Raji (cell line): Measurements from ENCODE around the gene IFNG-AS1.

Source experiments
- POLR2A ChIP-seq: IDR thresholded peaks from 2 replicates; pipeline ENCODE4 v1.6.1; 2011; ENCODE audit warnings: low read depth, low read length, control low read depth; ENCODE audit not compliant: insufficient read depth

Gene IFNG-AS1

DNA sequence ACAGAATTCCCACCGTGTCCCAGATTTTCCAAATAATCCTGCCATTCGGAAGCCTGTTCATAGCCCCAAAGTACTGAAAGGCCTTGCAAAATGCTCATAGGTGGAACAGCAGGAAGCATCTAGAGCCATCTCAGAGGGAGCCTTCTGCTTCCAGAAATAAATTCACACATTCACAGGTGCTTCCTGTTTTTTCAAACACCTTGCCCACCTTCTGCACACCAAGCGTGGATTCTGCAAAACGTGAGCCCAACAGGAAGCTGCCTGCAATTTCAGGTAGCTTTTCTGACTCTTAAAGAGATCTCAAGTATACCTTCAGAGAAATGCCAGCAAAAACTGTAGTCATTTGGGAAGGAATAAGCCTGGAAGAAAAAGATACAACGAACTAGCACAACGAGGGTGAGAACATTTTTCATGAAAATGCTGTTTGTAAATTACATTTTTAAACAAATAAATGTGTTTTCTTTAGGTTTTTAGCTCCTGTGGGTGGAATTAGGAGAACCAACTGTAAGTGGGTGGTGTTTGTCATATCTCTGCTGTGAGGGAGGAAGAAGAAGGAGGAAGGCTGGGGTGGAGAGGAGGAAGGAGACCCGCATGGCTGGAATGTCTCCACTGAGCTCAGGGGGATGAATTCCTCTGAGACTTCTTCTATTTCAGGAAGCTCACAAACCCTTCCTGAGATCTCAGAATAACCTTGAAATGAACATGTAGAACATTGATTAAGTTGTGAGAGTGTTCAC lies at the start of gene IFNG-AS1:
Gene IFNG-AS1, plus strand, starts transcription at position 264 of the 737 bp plus-strand sequence.
- no peak for TF ChIP-seq POLR2A

- TF ChIP-seq POLR2A, result no peak
Measured at GRCh38 chr12:67939611-67940010, 49.6 kb upstream of the IFNG-AS1 start.

DNA sequence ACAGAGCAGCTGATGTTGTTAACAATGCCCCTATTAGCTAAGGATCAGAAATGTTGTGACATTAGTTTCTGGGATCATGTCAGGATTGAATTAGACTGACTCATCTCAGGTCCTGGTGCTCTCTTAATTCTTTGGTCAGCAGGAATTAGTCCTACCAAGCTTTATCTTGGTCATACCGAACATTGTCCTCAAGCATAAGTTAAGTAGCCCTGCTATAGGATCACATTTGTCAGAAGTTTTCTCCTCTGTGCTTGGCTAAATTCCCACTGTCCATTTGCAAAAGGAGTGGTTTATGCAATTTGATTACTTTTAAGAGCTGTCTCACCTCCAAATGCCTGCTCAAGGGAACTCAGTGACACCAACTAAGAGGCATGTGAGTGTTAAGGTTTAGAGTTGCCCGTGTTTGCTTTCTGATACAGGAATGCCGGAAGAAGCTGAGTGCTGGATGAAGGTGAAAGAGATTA lies 48.4 kb upstream of the IFNG-AS1 start:
- no peak for TF ChIP-seq POLR2A

- no peak for TF ChIP-seq POLR2A
Measured at GRCh38 chr12:67942724-67943123, 46.5 kb upstream of the IFNG-AS1 start.

- TF ChIP-seq POLR2A, result no peak
Measured at GRCh38 chr12:67943141-67943892, 45.9 kb upstream of the IFNG-AS1 start.

DNA sequence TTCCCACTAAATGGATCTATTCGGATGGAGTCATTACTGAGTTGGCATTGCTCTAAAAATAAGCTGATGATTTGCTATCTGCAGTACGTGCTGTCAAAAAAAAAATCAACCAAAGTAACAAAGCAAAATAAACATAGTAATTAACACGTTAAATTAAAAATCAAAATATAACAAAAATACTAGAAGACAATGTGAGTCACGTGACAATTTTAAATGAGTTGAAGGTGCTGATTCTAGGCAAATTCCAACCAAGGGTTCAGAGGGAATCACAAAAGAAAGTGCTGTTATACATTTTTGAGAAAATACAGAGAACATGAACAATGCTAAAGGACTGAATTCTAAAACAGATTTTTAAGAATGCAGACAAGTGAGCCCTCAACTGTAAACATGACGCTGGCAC lies 45.2 kb upstream of the IFNG-AS1 start:
- no peak for TF ChIP-seq POLR2A

DNA sequence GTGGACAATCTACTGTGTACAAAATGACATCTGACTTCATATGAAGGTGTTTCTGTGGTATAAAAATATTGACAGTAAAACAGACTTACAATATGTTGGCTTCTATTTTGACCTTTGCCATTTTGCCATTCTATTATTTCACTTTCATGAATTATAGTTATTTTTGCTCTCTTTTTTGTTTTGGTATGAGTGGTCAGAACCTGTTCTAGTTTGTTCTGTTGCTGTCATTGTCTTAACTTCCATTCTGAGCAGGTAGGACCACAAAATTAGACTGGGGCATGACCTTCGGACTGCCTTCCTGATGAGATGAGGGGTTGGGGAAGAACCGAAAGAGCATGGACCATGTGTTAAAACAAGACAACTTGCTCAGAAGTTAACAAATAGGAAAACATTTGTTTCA lies 36.5 kb upstream of the IFNG-AS1 start:
- no peak for TF ChIP-seq POLR2A

GRCh38 chr12:67957383-67957782 lies 31.9 kb upstream of the IFNG-AS1 start:
- TF ChIP-seq POLR2A, result no peak

- no peak for TF ChIP-seq POLR2A
Measured at GRCh38 chr12:67958187-67958586, 31.1 kb upstream of the IFNG-AS1 start.

DNA sequence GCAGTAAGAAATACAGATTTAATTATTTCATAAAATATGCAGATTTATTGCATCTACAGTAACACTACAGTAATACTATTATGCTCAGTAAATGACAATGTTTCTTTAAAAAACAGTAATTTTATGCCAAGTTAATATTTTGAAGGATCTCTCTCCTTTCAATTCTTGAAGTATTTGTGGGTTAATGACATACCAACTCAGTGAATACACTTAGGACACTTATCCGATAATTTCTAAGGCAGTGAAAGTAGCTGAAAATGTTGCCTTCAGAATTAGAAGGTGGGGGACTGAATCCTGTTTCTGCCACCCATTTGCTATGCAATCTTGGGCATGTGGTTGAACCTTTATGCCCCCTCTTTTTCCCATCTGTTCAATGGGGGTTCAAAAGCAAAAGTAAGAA lies 24.8 kb upstream of the IFNG-AS1 start:
- TF ChIP-seq POLR2A, result no peak

DNA sequence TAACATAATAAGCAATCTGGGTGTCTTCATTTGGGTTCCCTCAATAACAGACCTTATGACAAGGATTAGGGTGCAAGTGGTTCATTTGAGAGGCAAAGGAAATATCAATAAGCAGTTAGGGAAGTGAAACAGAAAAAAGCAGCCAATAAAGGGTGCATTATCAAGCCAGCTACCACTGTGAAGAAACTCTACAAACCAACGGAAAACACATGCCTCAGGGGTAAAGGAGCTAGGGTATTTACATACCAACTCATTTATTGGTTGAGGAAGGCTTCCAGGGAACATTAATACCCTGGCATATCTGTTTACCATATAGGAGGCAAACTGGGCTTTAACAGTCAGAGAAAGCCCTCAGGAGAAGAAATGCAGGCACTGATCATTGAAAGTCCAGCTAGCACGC lies 22.7 kb upstream of the IFNG-AS1 start:
- no peak for TF ChIP-seq POLR2A

DNA sequence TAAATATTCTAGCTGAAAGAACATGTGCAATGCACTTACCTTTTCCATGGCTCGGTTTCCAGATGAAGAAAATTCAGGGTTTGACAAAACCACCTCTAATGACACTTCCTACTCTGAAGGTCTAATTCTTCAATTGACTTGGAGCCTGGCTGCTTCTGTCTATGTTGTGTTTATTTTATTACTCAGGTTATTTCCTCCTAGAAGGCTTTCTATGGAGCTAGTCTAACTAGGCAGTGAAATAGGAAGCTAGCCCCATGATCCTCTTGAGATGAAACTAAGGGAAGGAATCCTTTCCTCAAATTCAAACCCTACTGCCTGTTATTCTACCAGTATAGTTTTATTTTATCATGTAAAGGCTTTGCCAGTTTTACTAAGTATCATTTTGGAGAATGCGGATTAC lies 20.9 kb upstream of the IFNG-AS1 start:
- TF ChIP-seq POLR2A, result no peak

- TF ChIP-seq POLR2A, result no peak
Measured at GRCh38 chr12:67968725-67969124, 20.5 kb upstream of the IFNG-AS1 start.

DNA sequence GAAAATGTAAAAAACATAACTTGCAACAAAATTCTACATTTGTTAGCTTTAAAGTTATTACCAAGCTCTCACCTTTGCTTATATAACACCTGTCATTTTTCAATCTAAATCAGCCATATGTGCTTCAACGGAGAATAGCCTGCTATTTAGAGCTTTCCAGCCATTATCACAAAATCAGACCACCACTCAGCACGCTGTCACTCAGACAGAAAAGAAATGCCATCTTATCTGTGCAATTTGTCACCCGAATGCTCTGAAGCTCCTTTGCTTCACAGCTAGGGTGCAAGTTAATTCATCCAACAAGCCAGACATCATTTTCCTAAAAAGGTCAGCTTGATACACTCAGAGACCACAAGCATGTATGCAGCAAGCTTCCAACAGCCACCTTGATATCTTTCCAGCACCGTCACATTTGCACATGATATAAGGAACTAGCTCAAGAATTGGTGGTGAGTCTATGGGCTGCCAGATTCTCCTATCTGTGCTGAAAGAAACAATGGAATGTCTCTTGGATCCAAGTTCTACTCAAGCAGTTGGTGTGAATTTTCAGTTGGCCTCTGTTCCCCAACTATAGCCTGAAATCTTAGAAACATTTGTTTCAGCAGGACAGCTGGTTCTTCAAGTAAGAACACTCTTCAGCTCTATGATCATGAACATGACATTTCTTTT lies 20.0 kb upstream of the IFNG-AS1 start:
- TF ChIP-seq POLR2A, result no peak

DNA sequence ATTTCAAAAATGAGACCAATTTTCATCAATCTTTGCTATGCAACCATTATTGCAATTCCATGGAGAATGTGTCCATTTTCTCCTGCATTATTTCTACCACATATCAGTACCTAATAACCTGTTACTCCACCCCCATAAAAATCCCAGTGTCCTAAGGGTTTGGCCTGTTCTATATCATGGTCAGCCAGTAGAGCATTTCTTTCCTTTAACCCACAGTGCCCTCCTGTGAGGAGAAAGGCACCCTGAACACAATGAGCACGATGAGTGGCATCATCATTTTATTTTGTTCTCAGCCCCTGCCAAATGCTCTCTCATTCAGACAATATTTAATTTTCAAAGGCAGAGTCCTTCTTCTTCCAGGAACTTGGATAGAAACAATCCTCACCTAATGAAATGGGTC lies 11.6 kb upstream of the IFNG-AS1 start:
- TF ChIP-seq POLR2A, result no peak

- TF ChIP-seq POLR2A, result no peak
Measured at GRCh38 chr12:67980391-67980790, 8.9 kb upstream of the IFNG-AS1 start.

DNA sequence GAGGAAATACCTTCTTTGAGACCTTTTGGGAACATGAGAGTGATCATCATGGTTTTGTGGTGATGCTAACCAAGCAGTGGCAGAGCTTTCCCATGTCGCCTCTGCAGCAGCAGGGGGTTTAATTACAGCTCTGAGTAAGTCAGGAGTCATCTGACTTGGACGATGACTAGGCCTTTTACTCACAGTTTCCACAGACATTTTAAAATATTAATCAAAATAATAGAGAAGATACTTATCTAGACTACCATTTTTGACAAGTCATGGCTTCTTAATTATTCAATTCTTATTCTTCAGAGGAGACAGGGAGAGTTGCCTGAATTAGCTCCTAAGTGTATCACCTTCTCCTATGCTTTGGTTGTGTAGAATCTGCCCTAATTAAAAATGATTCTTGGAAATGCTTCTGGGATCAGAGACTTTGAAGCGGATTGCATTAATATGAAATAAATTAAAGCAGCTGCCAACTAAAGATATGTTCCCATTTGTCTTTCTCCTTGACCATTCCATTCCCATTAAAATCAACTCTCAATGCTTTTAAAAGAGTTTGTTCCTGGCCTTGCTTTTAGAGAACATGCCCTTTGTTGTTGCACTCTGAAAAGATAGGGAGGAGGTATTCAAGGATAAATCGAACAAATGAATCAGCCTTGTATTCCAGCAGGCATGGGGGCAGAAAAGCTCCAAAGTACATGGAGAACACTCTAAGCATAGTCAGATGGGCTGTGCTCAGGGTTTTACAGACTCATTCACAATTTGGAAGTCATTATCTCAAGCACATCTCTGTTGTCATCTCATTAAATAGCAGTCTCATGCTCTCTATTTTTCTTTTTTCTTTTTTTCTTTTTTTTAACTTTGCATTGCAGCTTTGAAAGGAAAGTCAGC lies 7.7 kb upstream of the IFNG-AS1 start:
- TF ChIP-seq POLR2A, result no peak
